Neutrophil (primary cell): Measurements from ENCODE around the gene VGF.

Source experiments
- H3K27ac ChIP-seq: fragments of 200-600 bp; sonication (generic); 2 replicates; pipeline ENCODE4 v1.5.1; 2016; ENCODE audit warnings: mild to moderate bottlenecking, moderate library complexity
- H3K27me3 ChIP-seq: fragments of 200-600 bp; sonication (generic); 2 replicates; pipeline ENCODE4 v1.6.0; 2016; ENCODE audit warnings: mild to moderate bottlenecking
- H3K36me3 ChIP-seq: fragments of 200-600 bp; sonication (generic); 2 replicates; pipeline ENCODE4 v1.5.1; 2017
- H3K4me1 ChIP-seq, 2 experiments: fragments of 200-600 bp in 1 of 2; sonication (generic) in 1 of 2; 1 replicate in 1 of 2; 2 replicates in 1 of 2; pipeline versions ENCODE4 v1.5.1 to v1.6.1; 2013 to 2016; ENCODE audit warnings: low read depth in 1 of 2, low read length in 1 of 2, mild to moderate bottlenecking in 1 of 2, moderate library complexity in 1 of 2; ENCODE audit not compliant: control insufficient read depth in 1 of 2, insufficient read depth in 1 of 2
- H3K4me3 ChIP-seq, 2 experiments: fragments of 200-600 bp in 1 of 2; sonication (generic) in 1 of 2; 1 replicate in 1 of 2; 2 replicates in 1 of 2; pipeline ENCODE4 v1.5.1; 2013 to 2016; ENCODE audit warnings: low read depth in 1 of 2, low read length in 1 of 2, mild to moderate bottlenecking in 1 of 2, moderate library complexity in 1 of 2
- H3K9me3 ChIP-seq: fragments of 200-600 bp; sonication (generic); 2 replicates; pipeline ENCODE4 v1.5.1; 2016
- TF ChIP-seq, protein P1 (sequence below): fragments of 200-600 bp; sonication (generic); IDR thresholded peaks from 2 replicates; pipeline ENCODE4 v1.5.1; 2016; ENCODE audit warnings: antibody characterized with exemption

VGF gene

DNA sequence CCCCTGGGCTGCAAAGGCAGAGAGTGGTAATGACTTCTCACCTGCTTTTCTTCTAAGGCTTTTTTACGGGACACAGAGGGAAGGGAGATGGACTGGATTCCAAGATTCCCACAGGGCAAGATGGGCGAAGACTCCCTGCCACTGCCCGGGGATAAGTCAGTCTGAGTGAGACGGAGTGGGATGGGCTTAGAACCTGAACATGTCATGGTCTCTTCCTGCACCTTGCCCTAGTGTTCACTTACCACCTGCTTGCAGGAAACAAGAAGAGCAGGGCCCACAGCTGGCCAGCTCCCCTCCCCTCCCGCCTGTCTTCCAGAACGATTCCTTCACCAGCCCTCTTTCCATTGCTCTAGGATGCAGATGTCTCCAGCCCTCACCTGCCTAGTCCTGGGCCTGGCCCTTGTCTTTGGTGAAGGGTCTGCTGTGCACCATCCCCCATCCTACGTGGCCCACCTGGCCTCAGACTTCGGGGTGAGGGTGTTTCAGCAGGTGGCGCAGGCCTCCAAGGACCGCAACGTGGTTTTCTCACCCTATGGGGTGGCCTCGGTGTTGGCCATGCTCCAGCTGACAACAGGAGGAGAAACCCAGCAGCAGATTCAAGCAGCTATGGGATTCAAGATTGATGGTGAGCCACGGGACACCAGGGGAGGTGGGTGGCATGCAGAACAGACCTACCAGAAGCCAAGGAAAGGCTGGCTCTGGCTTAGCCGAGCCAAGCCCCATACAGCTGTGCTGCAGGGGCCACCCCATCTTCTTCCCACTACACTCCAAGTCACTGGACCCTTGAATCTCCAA lies 37.1 kb downstream of the VGF start:
- H3K4me3 ChIP-seq = no peak overlapping the region

DNA sequence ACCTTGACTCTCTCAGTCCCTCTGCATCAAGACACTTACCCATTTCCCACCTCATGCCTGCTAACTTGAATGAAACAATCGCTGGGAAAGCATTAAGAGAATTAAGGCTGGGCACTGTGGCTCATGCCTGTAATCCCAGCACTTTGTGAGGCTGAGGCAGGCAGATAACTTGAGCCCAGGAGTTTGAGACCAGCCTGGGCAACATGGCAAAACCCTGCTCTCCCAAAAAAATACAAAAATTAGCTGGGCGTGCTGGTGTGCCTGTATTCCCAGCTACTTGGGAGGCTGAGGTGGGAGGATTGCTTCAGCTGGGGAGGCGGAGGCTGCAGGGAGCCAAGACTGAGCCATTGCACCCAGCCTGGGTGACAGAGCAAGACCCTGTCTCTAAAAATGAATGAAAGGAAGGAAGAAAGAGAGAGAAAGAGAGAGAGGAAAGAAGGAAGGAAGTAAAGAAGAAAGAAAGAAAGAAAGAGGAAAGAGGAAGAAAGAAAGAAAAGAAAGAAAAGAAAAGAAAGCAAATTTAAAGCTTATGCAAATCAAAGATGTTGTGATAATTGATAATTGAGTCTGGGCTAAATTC lies 37.8 kb downstream of the VGF start:
- TF ChIP-seq, protein P1, sequence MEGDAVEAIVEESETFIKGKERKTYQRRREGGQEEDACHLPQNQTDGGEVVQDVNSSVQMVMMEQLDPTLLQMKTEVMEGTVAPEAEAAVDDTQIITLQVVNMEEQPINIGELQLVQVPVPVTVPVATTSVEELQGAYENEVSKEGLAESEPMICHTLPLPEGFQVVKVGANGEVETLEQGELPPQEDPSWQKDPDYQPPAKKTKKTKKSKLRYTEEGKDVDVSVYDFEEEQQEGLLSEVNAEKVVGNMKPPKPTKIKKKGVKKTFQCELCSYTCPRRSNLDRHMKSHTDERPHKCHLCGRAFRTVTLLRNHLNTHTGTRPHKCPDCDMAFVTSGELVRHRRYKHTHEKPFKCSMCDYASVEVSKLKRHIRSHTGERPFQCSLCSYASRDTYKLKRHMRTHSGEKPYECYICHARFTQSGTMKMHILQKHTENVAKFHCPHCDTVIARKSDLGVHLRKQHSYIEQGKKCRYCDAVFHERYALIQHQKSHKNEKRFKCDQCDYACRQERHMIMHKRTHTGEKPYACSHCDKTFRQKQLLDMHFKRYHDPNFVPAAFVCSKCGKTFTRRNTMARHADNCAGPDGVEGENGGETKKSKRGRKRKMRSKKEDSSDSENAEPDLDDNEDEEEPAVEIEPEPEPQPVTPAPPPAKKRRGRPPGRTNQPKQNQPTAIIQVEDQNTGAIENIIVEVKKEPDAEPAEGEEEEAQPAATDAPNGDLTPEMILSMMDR = no peak
- no peaks in the 10 kb centered on the region for H3K9me3 ChIP-seq
- no peaks in the 10 kb centered on the region for H3K36me3 ChIP-seq
- no peak overlapping the region for H3K27ac ChIP-seq
- no peaks in the 10 kb centered on the region for H3K4me1 ChIP-seq
- no peak overlapping the region for H3K4me3 ChIP-seq
- peaks cover 70% of the 10 kb centered on the region for H3K27me3 ChIP-seq

More for the DNA sequence above, 37.1 kb downstream of the VGF start:
- TF ChIP-seq, protein P1 = no peak
- H3K27me3 ChIP-seq = peaks cover 66% of the 10 kb centered on the region
- no peaks in the 10 kb centered on the region for H3K36me3 ChIP-seq
- no peaks in the 10 kb centered on the region for H3K9me3 ChIP-seq
- no peaks in the 10 kb centered on the region for H3K4me1 ChIP-seq
- no peak overlapping the region for H3K27ac ChIP-seq

DNA sequence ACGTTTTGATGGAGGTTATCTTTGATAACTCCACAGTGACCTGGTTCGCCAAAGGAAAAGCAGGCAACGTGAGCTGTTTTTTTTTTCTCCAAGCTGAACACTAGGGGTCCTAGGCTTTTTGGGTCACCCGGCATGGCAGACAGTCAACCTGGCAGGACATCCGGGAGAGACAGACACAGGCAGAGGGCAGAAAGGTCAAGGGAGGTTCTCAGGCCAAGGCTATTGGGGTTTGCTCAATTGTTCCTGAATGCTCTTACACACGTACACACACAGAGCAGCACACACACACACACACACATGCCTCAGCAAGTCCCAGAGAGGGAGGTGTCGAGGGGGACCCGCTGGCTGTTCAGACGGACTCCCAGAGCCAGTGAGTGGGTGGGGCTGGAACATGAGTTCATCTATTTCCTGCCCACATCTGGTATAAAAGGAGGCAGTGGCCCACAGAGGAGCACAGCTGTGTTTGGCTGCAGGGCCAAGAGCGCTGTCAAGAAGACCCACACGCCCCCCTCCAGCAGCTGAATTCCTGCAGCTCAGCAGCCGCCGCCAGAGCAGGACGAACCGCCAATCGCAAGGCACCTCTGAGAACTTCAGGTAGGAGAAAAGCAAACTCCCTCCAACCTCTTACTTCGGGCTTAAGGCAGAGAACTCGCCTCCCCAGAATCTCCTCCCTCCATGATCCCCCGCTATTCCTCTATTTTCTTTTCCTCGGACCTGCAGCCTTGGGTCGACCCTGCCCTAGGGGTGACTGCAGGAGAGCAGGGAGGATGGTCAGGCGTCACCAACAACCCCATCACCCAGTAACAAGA lies 38.5 kb downstream of the VGF start, which contains the start of gene SERPINE1:
SERPINE1 (plus strand) TSS at position 454 of the 809 bp plus-strand sequence. CDS start 1,290 bp downstream, outside the sequence.
- H3K9me3 ChIP-seq = no peaks in the 10 kb centered on the region
- peaks cover 74% of the 10 kb centered on the region for H3K27me3 ChIP-seq
- H3K4me1 ChIP-seq = no peaks in the 10 kb centered on the region
- TF ChIP-seq, protein P1 = no peak
- H3K36me3 ChIP-seq = no peaks in the 10 kb centered on the region
- H3K4me3 ChIP-seq = no peak within 1 kb of the TSS
- no peak within 1 kb of the TSS for H3K27ac ChIP-seq

DNA sequence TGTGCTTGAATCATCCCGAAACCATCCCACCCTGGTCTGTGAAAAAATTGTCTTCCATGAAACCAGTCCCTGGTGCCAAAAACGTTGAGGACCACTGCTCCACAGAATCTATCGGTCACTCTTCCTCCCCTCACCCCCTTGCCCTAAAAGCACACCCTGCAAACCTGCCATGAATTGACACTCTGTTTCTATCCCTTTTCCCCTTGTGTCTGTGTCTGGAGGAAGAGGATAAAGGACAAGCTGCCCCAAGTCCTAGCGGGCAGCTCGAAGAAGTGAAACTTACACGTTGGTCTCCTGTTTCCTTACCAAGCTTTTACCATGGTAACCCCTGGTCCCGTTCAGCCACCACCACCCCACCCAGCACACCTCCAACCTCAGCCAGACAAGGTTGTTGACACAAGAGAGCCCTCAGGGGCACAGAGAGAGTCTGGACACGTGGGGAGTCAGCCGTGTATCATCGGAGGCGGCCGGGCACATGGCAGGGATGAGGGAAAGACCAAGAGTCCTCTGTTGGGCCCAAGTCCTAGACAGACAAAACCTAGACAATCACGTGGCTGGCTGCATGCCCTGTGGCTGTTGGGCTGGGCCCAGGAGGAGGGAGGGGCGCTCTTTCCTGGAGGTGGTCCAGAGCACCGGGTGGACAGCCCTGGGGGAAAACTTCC lies 39.2 kb downstream of the VGF start:
- H3K36me3 ChIP-seq = no peaks in the 10 kb centered on the region
- TF ChIP-seq, protein P1 = no peak
- no peaks in the 10 kb centered on the region for H3K4me1 ChIP-seq
- H3K4me3 ChIP-seq = no peak overlapping the region
- H3K27ac ChIP-seq = no peak overlapping the region
- peaks cover 77% of the 10 kb centered on the region for H3K27me3 ChIP-seq
- H3K9me3 ChIP-seq = no peaks in the 10 kb centered on the region

DNA sequence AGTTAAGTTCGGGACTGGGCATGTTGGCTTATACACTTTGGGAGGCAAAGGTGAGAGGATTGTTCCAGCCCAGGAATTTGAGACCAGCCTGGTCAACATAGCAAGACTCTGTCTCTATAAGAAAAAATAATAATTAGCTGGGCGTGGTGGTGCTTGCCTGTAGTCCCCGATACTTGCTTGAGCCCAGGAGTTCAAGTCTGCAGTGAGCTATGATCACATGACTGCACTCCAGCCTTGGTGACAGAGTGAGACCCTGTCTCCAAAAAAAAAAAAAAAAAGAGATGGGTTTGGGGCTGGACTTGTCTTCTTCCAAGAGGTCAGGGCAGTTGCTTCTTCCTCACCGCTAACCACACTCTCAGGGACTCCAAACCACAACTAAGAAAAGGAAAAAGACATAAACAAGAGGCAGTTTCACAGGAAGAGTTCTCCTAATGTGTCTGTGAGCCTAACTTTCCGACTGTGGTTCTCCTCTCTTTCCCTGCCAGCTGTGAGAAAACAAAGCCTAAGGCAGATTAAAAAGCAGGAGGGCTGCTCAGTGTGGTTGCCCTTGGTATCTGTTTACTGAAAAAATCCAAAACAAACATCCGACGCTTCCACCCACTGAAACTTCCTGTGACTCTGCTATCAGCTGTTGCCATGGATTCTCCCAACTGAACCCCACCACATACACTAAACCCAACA lies 40.9 kb downstream of the VGF start:
- Histone ChIP-seq H3K27ac (no peak overlapping the region), H3K4me1 (no peaks in the 10 kb centered on the region), H3K27me3 (peaks cover 90% of the 10 kb centered on the region), H3K9me3 (no peaks in the 10 kb centered on the region), H3K4me3 (no peak overlapping the region), H3K36me3 (no peaks in the 10 kb centered on the region)
- TF ChIP-seq, protein P1 = no peak
